Tibial nerve (tissue), 4 donors: ENCODE data around the gene KIF3A. TPM values are rescaled to one million over a fixed set of nuclear protein-coding genes. Genes with fewer than 3 reads are reported as not detected.

Experiments used
- DNase-seq, 2 donors: peaks; one replicate each; pipeline ENCODE4 v3.0.0-alpha.2; 2019; ENCODE audit warnings: low spot score in 2 of 2
- H3K27ac ChIP-seq, 4 donors: fragments of 200-600 bp; sonication (generic) in 3 of 4; one replicate each; pipeline ENCODE4 v1.5.1; 2017 to 2019; ENCODE audit warnings: mild to moderate bottlenecking in 1 of 4
- H3K27me3 ChIP-seq, 2 donors: fragments of 200-600 bp; sonication (generic) in 1 of 2; one replicate each; pipeline versions ENCODE4 v1.5.1 to v1.6.0; 2017 to 2019
- H3K36me3 ChIP-seq, 3 donors: fragments of 200-600 bp; sonication (generic); one replicate each; pipeline ENCODE4 v1.5.1; 2018 to 2019
- H3K4me1 ChIP-seq, 4 donors: fragments of 200-600 bp; sonication (generic) in 3 of 4; one replicate each; pipeline ENCODE4 v1.5.1; 2017 to 2019
- H3K4me3 ChIP-seq, 4 donors: fragments of 200-600 bp; sonication (generic) in 3 of 4; one replicate each; pipeline ENCODE4 v1.5.1; 2017 to 2019; ENCODE audit warnings: mild to moderate bottlenecking in 1 of 4, moderate library complexity in 1 of 4
- H3K9me3 ChIP-seq, 4 donors: fragments of 200-600 bp; sonication (generic) in 3 of 4; one replicate each; pipeline ENCODE4 v1.5.1; 2017 to 2019
- CTCF ChIP-seq, 5 experiments: fragments of 200-600 bp in 3 of 5; fragments of 450-650 bp in 2 of 5; sonication (generic) in 3 of 5; IDR thresholded peaks; one replicate each; pipeline ENCODE4 v1.5.1; 2016 to 2019; ENCODE audit warnings: antibody characterized with exemption in 5 of 5, mild to moderate bottlenecking in 3 of 5, moderate library complexity in 2 of 5
- EP300 ChIP-seq, 2 donors: sonication (generic); formaldehyde crosslinking; IDR thresholded peaks; one replicate each; pipeline ENCODE4 v1.6.1; 2017; ENCODE audit warnings: antibody characterized with exemption in 2 of 2, mild to moderate bottlenecking in 1 of 2
- POLR2A ChIP-seq, 2 donors: fragments of 450-650 bp; IDR thresholded peaks; one replicate each; pipeline ENCODE4 v1.6.1; 2017; ENCODE audit warnings: antibody characterized with exemption in 2 of 2, mild to moderate bottlenecking in 2 of 2, moderate library complexity in 2 of 2
- WGBS, 2 donors: methylation state at CpG; one replicate each; pipeline ENCODE4 v1.1.5; 2018; 5-methylcytosine and 5-hydroxymethylcytosine counted together
- total RNA-seq, 4 donors: library from RNA; depleted of rRNA; stranded (reverse); fragments of >200 nt; gene quantifications; one replicate each; pipeline ENCODE4 v1.1.0, GENCODE V29; 2016

KIF3A gene
- total RNA-seq, 4 donors from 2014 or later = 8.4 to 11.6 (median 10.7) TPM

- WGBS, 2 donors = 66 to 83% methylated on average over 7 to 8 of the region's 8 CpGs
- H3K4me3 ChIP-seq = no peak overlapping the region
- peak overlapping the region in 2 of 4 donors; percentile 63 to 69 for H3K27ac ChIP-seq
- DNase-seq = no peak
- H3K36me3 ChIP-seq = no peaks in the 10 kb centered on the region
- no peaks in the 10 kb centered on the region for H3K9me3 ChIP-seq
- peaks cover 0 to 83% (median 14%) of the 10 kb centered on the region in 4 donors for H3K4me1 ChIP-seq
- no peak for TF ChIP-seq CTCF (IDR thresholded peaks at IDR 0.05)
- TF ChIP-seq EP300 (IDR thresholded peaks at IDR 0.05) = no peak
- TF ChIP-seq POLR2A (IDR thresholded peaks at IDR 0.05) = no peak
- H3K27me3 ChIP-seq = no peaks in the 10 kb centered on the region
Observed at GRCh38 chr5:132772291-132773070, 35.1 kb upstream of the KIF3A start.

- TF ChIP-seq POLR2A (IDR thresholded peaks at IDR 0.05) (no peak), CTCF (IDR thresholded peaks at IDR 0.05) (no peak), EP300 (IDR thresholded peaks at IDR 0.05) (no peak)
- Histone ChIP-seq H3K27ac (peak overlapping the region in 2 of 4 donors; percentile 63 to 69), H3K36me3 (no peaks in the 10 kb centered on the region), H3K4me1 (peaks cover 0 to 92% (median 14%) of the 10 kb centered on the region in 4 donors), H3K9me3 (no peaks in the 10 kb centered on the region), H3K4me3 (no peak overlapping the region), H3K27me3 (no peaks in the 10 kb centered on the region)
- WGBS, 2 donors = 43 to 61% methylated on average over 4 to 8 of the region's 8 CpGs
- no peak for DNase-seq
Observed at GRCh38 chr5:132771503-132771998, 34.2 kb upstream of the KIF3A start.

- Histone ChIP-seq H3K4me3 (no peak overlapping the region), H3K9me3 (no peaks in the 10 kb centered on the region), H3K27ac (peak overlapping the region in 2 of 4 donors; percentile 63 to 69), H3K4me1 (peaks cover 0 to 92% (median 7%) of the 10 kb centered on the region in 4 donors), H3K27me3 (no peaks in the 10 kb centered on the region), H3K36me3 (no peaks in the 10 kb centered on the region)
- no peak for DNase-seq
- 78 to 84% methylated on average over 8 of the region's 8 CpGs for WGBS, 2 donors
- TF ChIP-seq EP300 (IDR thresholded peaks at IDR 0.05) = peak in 1 of 2 donors; percentile 31
- no peak for TF ChIP-seq CTCF (IDR thresholded peaks at IDR 0.05)
- TF ChIP-seq POLR2A (IDR thresholded peaks at IDR 0.05) = no peak
Observed at GRCh38 chr5:132770476-132771159, 33.3 kb upstream of the KIF3A start.

GRCh38 chr5:132768485-132768868 lies 31.1 kb upstream of the KIF3A start:
- 84 to 100% methylated on average over 3 of the region's 3 CpGs for WGBS, 2 donors
- TF ChIP-seq EP300 (IDR thresholded peaks at IDR 0.05) (no peak), CTCF (IDR thresholded peaks at IDR 0.05) (no peak), POLR2A (IDR thresholded peaks at IDR 0.05) (no peak)
- H3K4me3 ChIP-seq = no peak overlapping the region
- peaks cover 0 to 76% (median 7%) of the 10 kb centered on the region in 4 donors for H3K4me1 ChIP-seq
- H3K27me3 ChIP-seq = no peaks in the 10 kb centered on the region
- H3K9me3 ChIP-seq = no peaks in the 10 kb centered on the region
- no peak for DNase-seq
- no peak overlapping the region for H3K27ac ChIP-seq
- peaks cover 0 to 18% (median 0%) of the 10 kb centered on the region in 3 donors for H3K36me3 ChIP-seq

GRCh38 chr5:132767150-132767549 lies 29.8 kb upstream of the KIF3A start:
- H3K4me1 ChIP-seq = peaks cover 0 to 65% (median 7%) of the 10 kb centered on the region in 4 donors
- no peak overlapping the region for H3K4me3 ChIP-seq
- no peaks in the 10 kb centered on the region for H3K9me3 ChIP-seq
- H3K36me3 ChIP-seq = peaks cover 0 to 31% (median 0%) of the 10 kb centered on the region in 3 donors
- no peak for DNase-seq
- peak overlapping the region in 1 of 4 donors; percentile 15 for H3K27ac ChIP-seq
- TF ChIP-seq EP300 (IDR thresholded peaks at IDR 0.05) (no peak), CTCF (IDR thresholded peaks at IDR 0.05) (no peak), POLR2A (IDR thresholded peaks at IDR 0.05) (no peak)
- H3K27me3 ChIP-seq = no peaks in the 10 kb centered on the region
- 64 to 78% methylated on average over 2 of the region's 2 CpGs for WGBS, 2 donors
